Activated CD8-positive, alpha-beta T cell treated with anti-CD3 and anti-CD28 coated beads for 36 hours (primary cell): ENCODE measurements around the gene COL6A2. TPM values are rescaled to one million over a fixed set of nuclear protein-coding genes. Genes with fewer than 3 reads are reported as not detected.

Experiments
- ATAC-seq: fragments of 200-7000 bp; cut with Tn5 transposase; one replicate; pipeline ENCODE4 v1.10.0; 2021; ENCODE audit warnings: mild to moderate bottlenecking, moderate library complexity
- CTCF ChIA-PET: fragments of 350-600 bp; sonication (Branson Sonifier 250); formaldehyde crosslinking; loops from one replicate; lab custom pipeline; 2021; ENCODE audit warnings: antibody characterized with exemption; lab: Charles Lee
- POLR2A ChIA-PET: fragments of 350-600 bp; sonication (Branson Sonifier 250); formaldehyde crosslinking; loops from one replicate; lab custom pipeline; 2021; ENCODE audit warnings: antibody characterized with exemption; lab: Charles Lee
- DNase-seq: peaks from one replicate; pipeline ENCODE4 v3.0.0-alpha.2; 2020
- H3K27ac Mint-ChIP-seq: one replicate; pipeline ENCODE4 v1.8.0; 2021; ENCODE audit warnings: mild to moderate bottlenecking, mixed read lengths
- H3K27me3 Mint-ChIP-seq: one replicate; pipeline ENCODE4 v1.8.0; 2021; ENCODE audit warnings: mixed read lengths
- H3K36me3 Mint-ChIP-seq: one replicate; pipeline ENCODE4 v1.8.0; 2021; ENCODE audit warnings: low read depth, mixed read lengths
- H3K4me1 Mint-ChIP-seq: one replicate; pipeline ENCODE4 v1.8.0; 2021; ENCODE audit warnings: low read depth, mixed read lengths
- H3K4me3 Mint-ChIP-seq: one replicate; pipeline ENCODE4 v1.8.0; 2021; ENCODE audit warnings: mild to moderate bottlenecking, moderate library complexity, mixed read lengths
- H3K9me3 Mint-ChIP-seq: one replicate; pipeline ENCODE4 v1.8.0; 2021; ENCODE audit warnings: mixed read lengths
- CTCF ChIP-seq: fragments of 200-600 bp; IDR thresholded peaks from one replicate; pipeline ENCODE4 v1.8.0; 2022; ENCODE audit warnings: antibody characterized with exemption, mild to moderate bottlenecking
- intact Hi-C: fragments of 100-400 bp; cut with micrococcal nuclease; formaldehyde crosslinking; loops from one replicate; pipeline ENCODE4 v1.10.0; 2022
- total RNA-seq, 2 experiments: library from RNA; stranded (reverse); gene quantifications; one replicate each; pipeline ENCODE4 v1.2.3, GENCODE V29; 2021

Gene COL6A2
- total RNA-seq, 2 experiments from 2014 or later, result 25.0 to 25.3 TPM

- no peak for DNase-seq
Measured at GRCh38 chr21:46121286-46122221, 23.6 kb downstream of the COL6A2 start.

GRCh38 chr21:46122237-46122671 is 24.3 kb downstream of the COL6A2 start:
- TF ChIP-seq CTCF, result no peak
- POLR2A ChIA-PET, result interaction anchor here (1.3 kb wide), 1 partner anchor 9 kb away, joined by 4 read pairs; no protein-coding TSS in a partner anchor

More at GRCh38 chr21:46121286-46122221, 23.6 kb downstream of the COL6A2 start:
- intact Hi-C loops, result no loop called here
- CTCF ChIA-PET, result no interaction called here
- POLR2A ChIA-PET, result interaction anchor here (1.3 kb wide), 1 partner anchor 9 kb away, joined by 4 read pairs; no protein-coding TSS in a partner anchor
- Mint-ChIP-seq H3K9me3 (no peaks in the 10 kb centered on the region), H3K4me1 (no peaks in the 10 kb centered on the region), H3K4me3 (no peak overlapping the region), H3K27me3 (no peaks in the 10 kb centered on the region), H3K27ac (no peak overlapping the region), H3K36me3 (no peaks in the 10 kb centered on the region)
- no peak for ATAC-seq
- TF ChIP-seq CTCF, result no peak

GRCh38 chr21:46122758-46123683 is 25.1 kb downstream of the COL6A2 start:
- H3K4me1 Mint-ChIP-seq, result no peaks in the 10 kb centered on the region
- ATAC-seq (no peak), DNase-seq (no peak)
- ChIA-PET POLR2A (interaction anchor here (1.3 kb wide), 1 partner anchor 8 kb away, joined by 4 read pairs; no protein-coding TSS in a partner anchor), CTCF (no interaction called here)
- H3K27ac Mint-ChIP-seq, result no peak overlapping the region
- no peak overlapping the region for H3K4me3 Mint-ChIP-seq
- intact Hi-C loops, result no loop called here
- no peaks in the 10 kb centered on the region for H3K9me3 Mint-ChIP-seq
- no peak for TF ChIP-seq CTCF
- no peaks in the 10 kb centered on the region for H3K27me3 Mint-ChIP-seq
- H3K36me3 Mint-ChIP-seq, result no peaks in the 10 kb centered on the region

More at GRCh38 chr21:46122237-46122671, 24.3 kb downstream of the COL6A2 start:
- no peaks in the 10 kb centered on the region for H3K4me1 Mint-ChIP-seq
- H3K9me3 Mint-ChIP-seq, result no peaks in the 10 kb centered on the region
- no peak overlapping the region for H3K27ac Mint-ChIP-seq
- CTCF ChIA-PET, result no interaction called here
- intact Hi-C loops, result no loop called here
- H3K27me3 Mint-ChIP-seq, result no peaks in the 10 kb centered on the region
- DNase-seq (no peak), ATAC-seq (no peak)
- no peaks in the 10 kb centered on the region for H3K36me3 Mint-ChIP-seq
- no peak overlapping the region for H3K4me3 Mint-ChIP-seq

GRCh38 chr21:46124083-46124925 is 26.4 kb downstream of the COL6A2 start:
- TF ChIP-seq CTCF, result no peak
- H3K4me1 Mint-ChIP-seq, result no peaks in the 10 kb centered on the region
- ATAC-seq (no peak), DNase-seq (no peak)
- H3K27me3 Mint-ChIP-seq, result no peaks in the 10 kb centered on the region
- no peaks in the 10 kb centered on the region for H3K36me3 Mint-ChIP-seq
- H3K4me3 Mint-ChIP-seq, result no peak overlapping the region
- CTCF ChIA-PET, result no interaction called here
- no peak overlapping the region for H3K27ac Mint-ChIP-seq
- intact Hi-C loops, result no loop called here
- POLR2A ChIA-PET, result interaction anchor here (0.5 kb wide), 1 partner anchor 36 kb away, joined by 3 read pairs; no protein-coding TSS in a partner anchor
- H3K9me3 Mint-ChIP-seq, result no peaks in the 10 kb centered on the region
